H9 (cell line): ENCODE results near the gene MOGAT2. TPM values are rescaled to one million over a fixed set of nuclear protein-coding genes. Genes with fewer than 3 reads are reported as not detected.

Experiments used
- DNase-seq: peaks from one replicate; pipeline ENCODE4 v3.0.0-alpha.2; 2017
- H2AFZ ChIP-seq: one replicate; pipeline ENCODE4 v1.6.1; 2013; ENCODE audit warnings: mild to moderate bottlenecking, low read length, control low read depth, moderate library complexity
- H2AK5ac ChIP-seq: 2 replicates; pipeline ENCODE4 v1.6.1; 2013; ENCODE audit warnings: low read length, control low read depth, mixed read lengths; ENCODE audit not compliant: insufficient read length
- H2BK120ac ChIP-seq: one replicate; pipeline ENCODE4 v1.6.1; 2013; ENCODE audit warnings: low read depth, mild to moderate bottlenecking, low read length, control low read depth, inconsistent platforms; ENCODE audit not compliant: poor library complexity, severe bottlenecking
- H2BK12ac ChIP-seq: 2 replicates; pipeline ENCODE4 v1.6.1; 2013; ENCODE audit warnings: low read length, control low read depth, mixed read lengths, low read depth; ENCODE audit not compliant: insufficient read length
- H2BK15ac ChIP-seq: 2 replicates; pipeline ENCODE4 v1.6.1; 2013; ENCODE audit warnings: low read depth, low read length, control low read depth
- H2BK20ac ChIP-seq: one replicate; pipeline ENCODE4 v1.6.1; 2013; ENCODE audit warnings: low read depth, mild to moderate bottlenecking, low read length, control low read depth, inconsistent platforms; ENCODE audit not compliant: poor library complexity, severe bottlenecking
- H2BK5ac ChIP-seq: 2 replicates; pipeline ENCODE4 v1.6.1; 2013; ENCODE audit warnings: low read length, control low read depth, mixed read lengths; ENCODE audit not compliant: insufficient read length
- H3K14ac ChIP-seq: 2 replicates; pipeline ENCODE4 v1.6.1; 2013; ENCODE audit warnings: low read length, control low read depth; ENCODE audit not compliant: insufficient read depth
- H3K18ac ChIP-seq: 2 replicates; pipeline ENCODE4 v1.6.1; 2013; ENCODE audit warnings: low read depth, mild to moderate bottlenecking, mixed read lengths, low read length, control low read depth; ENCODE audit not compliant: insufficient read length
- H3K23ac ChIP-seq: 2 replicates; pipeline ENCODE4 v1.6.1; 2013; ENCODE audit warnings: low read length, control low read depth, mixed read lengths, low read depth; ENCODE audit not compliant: insufficient read length
- H3K23me2 ChIP-seq: 2 replicates; pipeline ENCODE4 v1.6.1; 2013; ENCODE audit warnings: low read depth, mild to moderate bottlenecking, mixed read lengths, low read length, control low read depth; ENCODE audit not compliant: insufficient read length, poor library complexity, severe bottlenecking
- H3K27ac ChIP-seq: 2 replicates; pipeline ENCODE4 v1.5.1; 2013; ENCODE audit warnings: low read length, control low read depth, mixed read lengths, low read depth; ENCODE audit not compliant: insufficient read length
- H3K27me3 ChIP-seq: 2 replicates; pipeline ENCODE4 v1.6.1; 2013; ENCODE audit warnings: low read length, control low read depth, inconsistent platforms; ENCODE audit not compliant: insufficient read depth
- H3K4ac ChIP-seq: 2 replicates; pipeline ENCODE4 v1.6.1; 2013; ENCODE audit warnings: low read depth, mild to moderate bottlenecking, control low read depth, inconsistent platforms, low read length, moderate library complexity
- H3K4me1 ChIP-seq: 2 replicates; pipeline ENCODE4 v1.6.1; 2013; ENCODE audit warnings: low read length, control low read depth, inconsistent platforms; ENCODE audit not compliant: insufficient read depth
- H3K4me2 ChIP-seq: 2 replicates; pipeline ENCODE4 v1.6.1; 2013; ENCODE audit warnings: low read length, control low read depth, mixed read lengths; ENCODE audit not compliant: insufficient read length, insufficient read depth
- H3K56ac ChIP-seq: 2 replicates; pipeline ENCODE4 v1.6.1; 2013; ENCODE audit warnings: low read depth, mild to moderate bottlenecking, mixed read lengths, low read length, control low read depth; ENCODE audit not compliant: insufficient read length
- H3K79me1 ChIP-seq: 2 replicates; pipeline ENCODE4 v1.6.1; 2013; ENCODE audit warnings: low read depth, mild to moderate bottlenecking, moderate library complexity, low read length, control low read depth, inconsistent platforms; ENCODE audit not compliant: insufficient read depth, poor library complexity, severe bottlenecking
- H3K79me2 ChIP-seq: 2 replicates; pipeline ENCODE4 v1.6.1; 2013; ENCODE audit warnings: low read length, control low read depth, inconsistent platforms; ENCODE audit not compliant: insufficient read depth
- H3K9ac ChIP-seq: 2 replicates; pipeline ENCODE4 v1.6.1; 2013; ENCODE audit warnings: low read length, control low read depth, mixed read lengths; ENCODE audit not compliant: insufficient read length; ENCODE audit errors: extremely low read depth
- H3K9me3 ChIP-seq: one replicate; pipeline ENCODE4 v1.6.1; 2013; ENCODE audit warnings: low read depth, low read length, inconsistent platforms; ENCODE audit not compliant: control insufficient read depth
- H3T11ph ChIP-seq: one replicate; pipeline ENCODE4 v1.6.1; 2013; ENCODE audit warnings: mild to moderate bottlenecking, low read length, control low read depth, inconsistent platforms
- H4K20me1 ChIP-seq: one replicate; pipeline ENCODE4 v1.6.1; 2013; ENCODE audit not compliant: control insufficient read depth, insufficient read length, insufficient read depth
- H4K5ac ChIP-seq: 2 replicates; pipeline ENCODE4 v1.6.1; 2013; ENCODE audit warnings: low read depth, mild to moderate bottlenecking, mixed read lengths, low read length, control low read depth; ENCODE audit not compliant: insufficient read length
- H4K8ac ChIP-seq: replicated peaks from 2 replicates; pipeline ENCODE4 v1.6.1; 2013; ENCODE audit warnings: low read length, control low read depth, mixed read lengths, low read depth; ENCODE audit not compliant: insufficient read length
- H4K91ac ChIP-seq: 2 replicates; pipeline ENCODE4 v1.6.1; 2013; ENCODE audit warnings: low read depth, mild to moderate bottlenecking, moderate library complexity, mixed read lengths, low read length, control low read depth; ENCODE audit not compliant: insufficient read length
- H3K27ac Mint-ChIP-seq, 3 experiments: 2 replicates in 2 of 3; 3 replicates in 1 of 3; pipeline ENCODE4 v1.8.0; 2020 to 2021; ENCODE audit warnings: mixed read lengths in 3 of 3, mild to moderate bottlenecking in 1 of 3, moderate library complexity in 1 of 3
- H3K27me3 Mint-ChIP-seq: 2 replicates; pipeline ENCODE4 v1.8.0; 2021; ENCODE audit warnings: low read depth, mild to moderate bottlenecking, moderate library complexity, mixed read lengths
- H3K36me3 Mint-ChIP-seq, 3 experiments: 2 replicates in 2 of 3; 3 replicates in 1 of 3; pipeline ENCODE4 v1.8.0; 2020 to 2021; ENCODE audit warnings: low read depth in 3 of 3, mixed read lengths in 3 of 3; ENCODE audit not compliant: insufficient read depth in 1 of 3
- H3K4me1 Mint-ChIP-seq, 2 experiments: 2 replicates each; pipeline ENCODE4 v1.8.0; 2020; ENCODE audit warnings: mixed read lengths in 2 of 2
- H3K4me3 Mint-ChIP-seq, 2 experiments: 2 replicates in 1 of 2; 3 replicates in 1 of 2; pipeline ENCODE4 v1.8.0; 2020 to 2021; ENCODE audit warnings: mild to moderate bottlenecking in 2 of 2, mixed read lengths in 2 of 2, moderate library complexity in 1 of 2
- H3K9me3 Mint-ChIP-seq, 2 experiments: 2 replicates in 1 of 2; 3 replicates in 1 of 2; pipeline ENCODE4 v1.8.0; 2020; ENCODE audit warnings: mild to moderate bottlenecking in 2 of 2, mixed read lengths in 2 of 2, moderate library complexity in 1 of 2
- CTCF ChIP-seq: fragments of 200-600 bp; sonication (generic); conservative IDR thresholded peaks from 3 replicates; pipeline ENCODE4 v1.8.0; 2021; ENCODE audit warnings: antibody characterized with exemption, mild to moderate bottlenecking
- WGBS: extraction: QIAGEN DNeasy Blood & Tissue Kit; methylation state at CpG from one replicate; pipeline ENCODE4 v1.1.7; 2013; ENCODE audit warnings: missing lambda C conversion rate, low lambda C conversion rate, mixed read lengths; ENCODE audit not compliant: insufficient read length; ENCODE audit errors: extremely low coverage; 5-methylcytosine and 5-hydroxymethylcytosine counted together
- total RNA-seq: library from RNA; stranded (reverse); gene quantifications from 2 replicates; pipeline ENCODE4 v1.2.1, GENCODE V29; 2021

The MOGAT2 gene
- total RNA-seq, 1 experiment from 2014 or later = not detected

GRCh38 chr11:75691804-75692203, 25.8 kb upstream of the MOGAT2 start:
- no peak overlapping the region for H3T11ph ChIP-seq
- H4K91ac ChIP-seq = no peak overlapping the region
- no peaks in the 10 kb centered on the region for H3K79me2 ChIP-seq
- H3K56ac ChIP-seq = no peak overlapping the region
- H4K20me1 ChIP-seq = no peaks in the 10 kb centered on the region
- H4K5ac ChIP-seq = no peak overlapping the region
- no peak overlapping the region for H3K4ac ChIP-seq
- H3K14ac ChIP-seq = no peak overlapping the region
- no peak overlapping the region for H3K23ac ChIP-seq
- no peak overlapping the region for H3K27ac Mint-ChIP-seq
- H4K8ac ChIP-seq = no peak overlapping the region
- no peak overlapping the region for H2AFZ ChIP-seq
- no peak overlapping the region for H2BK5ac ChIP-seq
- no peak overlapping the region for H2BK120ac ChIP-seq
- no peak overlapping the region for H3K18ac ChIP-seq
- no peaks in the 10 kb centered on the region for H3K4me1 Mint-ChIP-seq
- H3K4me2 ChIP-seq = no peak overlapping the region
- H2BK15ac ChIP-seq = no peak overlapping the region
- H3K79me1 ChIP-seq = no peaks in the 10 kb centered on the region
- H3K36me3 Mint-ChIP-seq = no peaks in the 10 kb centered on the region
- no peak overlapping the region for H3K27ac ChIP-seq
- no peaks in the 10 kb centered on the region for H3K4me1 ChIP-seq
- no peaks in the 10 kb centered on the region for H3K9me3 ChIP-seq
- no peak for TF ChIP-seq CTCF
- WGBS = no CpG with 5 or more reads among the region's 4 CpGs
- H3K27me3 ChIP-seq = no peaks in the 10 kb centered on the region
- H2BK12ac ChIP-seq = no peak overlapping the region
- H3K9ac ChIP-seq = no peak overlapping the region
- H2BK20ac ChIP-seq = no peak overlapping the region
- H3K27me3 Mint-ChIP-seq = peaks cover 47% of the 10 kb centered on the region
- H2AK5ac ChIP-seq = no peak overlapping the region
- no peaks in the 10 kb centered on the region for H3K9me3 Mint-ChIP-seq
- no peak for DNase-seq
- H3K23me2 ChIP-seq = no peaks in the 10 kb centered on the region
- H3K4me3 Mint-ChIP-seq = no peak overlapping the region
